HCT116 (cell line): Measurements from ENCODE around the gene TMEM219.

Experiments
- CTCF ChIP-seq, 3 experiments: fragments of 200-600 bp in 1 of 3; sonication (generic) in 1 of 3; IDR thresholded peaks in 2 of 3; conservative IDR thresholded peaks in 1 of 3; 2 replicates each; pipeline ENCODE4 v1.5.1; 2012 to 2017; ENCODE audit warnings: low read depth in 2 of 3, low read length in 2 of 3, antibody characterized with exemption in 1 of 3, borderline replicate concordance in 1 of 3, control low read depth in 1 of 3, mild to moderate bottlenecking in 1 of 3, mixed read lengths in 1 of 3, mixed run types in 1 of 3, moderate library complexity in 1 of 3; ENCODE audit not compliant: insufficient read depth in 1 of 3
- POLR2AphosphoS5 ChIP-seq: IDR thresholded peaks from 2 replicates; pipeline ENCODE4 v1.6.1; 2011; ENCODE audit warnings: mild to moderate bottlenecking, low read depth, low read length, moderate library complexity
- REST ChIP-seq: IDR thresholded peaks from 2 replicates; pipeline ENCODE4 v1.6.1; 2012; ENCODE audit warnings: low read depth
- SIN3A ChIP-seq: IDR thresholded peaks from 2 replicates; pipeline ENCODE4 v1.6.1; 2012; ENCODE audit warnings: low read depth

GRCh38 chr16:29984764-29985147 is 22.9 kb downstream of the TMEM219 start:
- TF ChIP-seq CTCF (IDR thresholded peaks at IDR 0.05 in 2 of 3, conservative IDR thresholded peaks at IDR 0.05 in 1 of 3; ENCODE audit: borderline replicate concordance in 1 of 3, insufficient read depth in 1 of 3, low read depth in 2 of 3, low read length in 2 of 3) (no peak), SIN3A (no peak), POLR2AphosphoS5 (no peak), REST (no peak)
